HEK293T (cell line): ENCODE data around the gene TBC1D22A.

Experiments used
- BHLHE40 ChIP-seq: fragments of 450-650 bp; IDR thresholded peaks from 2 replicates; pipeline ENCODE4 v1.6.1; 2016; ENCODE audit warnings: mild to moderate bottlenecking, moderate library complexity, borderline replicate concordance
- FOXA1 ChIP-seq: fragments of 450-650 bp; IDR thresholded peaks from 2 replicates; pipeline ENCODE4 v1.6.1; 2016; ENCODE audit warnings: mild to moderate bottlenecking
- FOXM1 ChIP-seq: fragments of 450-650 bp; IDR thresholded peaks from 2 replicates; pipeline ENCODE4 v1.6.1; 2017; ENCODE audit warnings: mild to moderate bottlenecking, borderline replicate concordance
- LEF1 ChIP-seq: fragments of 450-650 bp; IDR thresholded peaks from 2 replicates; pipeline ENCODE4 v1.6.1; 2017; ENCODE audit warnings: mild to moderate bottlenecking, borderline replicate concordance
- NFRKB ChIP-seq: fragments of 450-650 bp; IDR thresholded peaks from 2 replicates; pipeline ENCODE4 v1.6.1; 2016; ENCODE audit warnings: mild to moderate bottlenecking, moderate library complexity
- PKNOX1 ChIP-seq: fragments of 450-650 bp; IDR thresholded peaks from 2 replicates; pipeline ENCODE4 v1.6.1; 2016
- SP1 ChIP-seq: fragments of 450-650 bp; IDR thresholded peaks from 2 replicates; pipeline ENCODE4 v1.6.1; 2017
- ZNF384 ChIP-seq: fragments of 450-650 bp; IDR thresholded peaks from 2 replicates; pipeline ENCODE4 v1.6.1; 2016

- no peak for TF ChIP-seq FOXM1
- TF ChIP-seq SP1, result no peak
- TF ChIP-seq ZNF384, result no peak
- TF ChIP-seq LEF1, result no peak
- TF ChIP-seq BHLHE40, result no peak
- TF ChIP-seq PKNOX1, result no peak
- TF ChIP-seq NFRKB, result no peak
- TF ChIP-seq FOXA1, result no peak
Observed at GRCh38 chr22:47178339-47178738, 415.9 kb downstream of the TBC1D22A start.
